Panc1 (cell line): ENCODE measurements around the gene ZDHHC1. TPM values are rescaled to one million over a fixed set of nuclear protein-coding genes. Genes with fewer than 3 reads are reported as not detected.

Source experiments
- ATAC-seq: fragments of 200-7000 bp; cut with Tn5 transposase; 2 replicates; pipeline ENCODE4 v1.9.1; 2020; ENCODE audit warnings: mild to moderate bottlenecking, moderate library complexity
- BruUV-seq: library from RNA; stranded (reverse); fragments of 400-500 nt; replicated peaks from 2 replicates; lab custom pipeline; 2021; lab: Mats Ljungman, UMichigan
- CTCF ChIA-PET: fragments of 300-600 bp; sonication (Branson Sonifier 250); formaldehyde crosslinking; loops from one replicate; lab custom pipeline; 2022; ENCODE audit warnings: antibody characterized with exemption; lab: Charles Lee
- POLR2A ChIA-PET: fragments of 300-600 bp; sonication (Branson Sonifier 250); formaldehyde crosslinking; loops from one replicate; lab custom pipeline; 2022; ENCODE audit warnings: antibody characterized with exemption; lab: Charles Lee
- DNase-seq: peaks from one replicate; pipeline ENCODE4 v3.0.0-alpha.2; 2010; ENCODE audit warnings: low read depth, low spot score
- H3K27ac ChIP-seq: 2 replicates; pipeline ENCODE4 v1.5.1; 2011; ENCODE audit warnings: mild to moderate bottlenecking, low read length, inconsistent platforms
- H3K27me3 ChIP-seq: fragments of 200-500 bp; sonication (Bioruptor generic); 2 replicates; pipeline ENCODE4 v1.6.0; 2014; ENCODE audit warnings: low read length, inconsistent platforms; ENCODE audit not compliant: control insufficient read depth, insufficient read depth
- H3K36me3 ChIP-seq: fragments of 200-500 bp; sonication (Bioruptor generic); 2 replicates; pipeline ENCODE4 v1.5.1; 2014; ENCODE audit warnings: inconsistent platforms, mild to moderate bottlenecking, low read length, moderate library complexity; ENCODE audit not compliant: control insufficient read depth, insufficient read depth
- H3K4me1 ChIP-seq: 2 replicates; pipeline ENCODE4 v1.5.1; 2011; ENCODE audit warnings: inconsistent platforms, mild to moderate bottlenecking, low read length, moderate library complexity; ENCODE audit not compliant: control insufficient read depth, insufficient read depth
- H3K4me3 ChIP-seq, 2 experiments: 2 replicates each; pipeline ENCODE4 v1.5.1; 2011 to 2012; ENCODE audit warnings: low read depth in 2 of 2, low read length in 2 of 2, mild to moderate bottlenecking in 2 of 2, inconsistent platforms in 1 of 2, moderate library complexity in 1 of 2
- H3K9me3 ChIP-seq: fragments of 200-500 bp; sonication (Bioruptor generic); 2 replicates; pipeline ENCODE4 v1.5.1; 2014; ENCODE audit warnings: low read depth, mild to moderate bottlenecking, inconsistent platforms, low read length, moderate library complexity; ENCODE audit not compliant: control insufficient read depth, insufficient read depth
- CTCF ChIP-seq: fragments of 450-650 bp; IDR thresholded peaks from 2 replicates; pipeline ENCODE4 v1.5.1; 2017; ENCODE audit warnings: mild to moderate bottlenecking
- POLR2AphosphoS5 ChIP-seq: IDR thresholded peaks from 2 replicates; pipeline ENCODE4 v1.6.1; 2012; ENCODE audit warnings: mild to moderate bottlenecking, low read depth, low read length, moderate library complexity
- REST ChIP-seq, 2 experiments: IDR thresholded peaks; 2 replicates each; pipeline ENCODE4 v1.6.1; 2011 to 2012; ENCODE audit warnings: low read depth in 2 of 2, control low read depth in 1 of 2, low read length in 1 of 2, mild to moderate bottlenecking in 1 of 2, moderate library complexity in 1 of 2; ENCODE audit not compliant: insufficient read depth in 1 of 2
- SIN3A ChIP-seq: IDR thresholded peaks from 2 replicates; pipeline ENCODE4 v1.6.1; 2012; ENCODE audit warnings: low read depth, mild to moderate bottlenecking, low read length, moderate library complexity, borderline replicate concordance; ENCODE audit not compliant: insufficient read depth
- TCF7L2 ChIP-seq: IDR thresholded peaks from 2 replicates; pipeline ENCODE4 v1.6.1; 2011; ENCODE audit warnings: mild to moderate bottlenecking, low read depth, low read length, inconsistent platforms
- in situ Hi-C: cut with HindIII; loops from 2 replicates; pipeline ENCODE4 v1.10.0; 2016; ENCODE audit warnings: low sequenced_read_pairs, low pct_unique_long_range_greater_than_20kb
- intact Hi-C: fragments of 100-400 bp; cut with micrococcal nuclease; formaldehyde crosslinking; loops from one replicate; pipeline ENCODE4 v1.10.0; 2022; ENCODE audit not compliant: unreplicated experiment
- total RNA-seq: library from RNA; stranded (reverse); gene quantifications from one replicate; pipeline ENCODE4 v1.2.1, GENCODE V29; 2021; ENCODE audit not compliant: unreplicated experiment

Gene ZDHHC1
- total RNA-seq, 1 experiment from 2014 or later: 7.8 TPM

- CTCF ChIA-PET: no interaction called here
- no TSS peak for BruUV-seq
- in situ Hi-C loops: no loop called here
- no peaks in the 10 kb centered on the region for H3K4me1 ChIP-seq
- H3K27ac ChIP-seq: no peak overlapping the region
- DNase-seq: no peak
- no peak for ATAC-seq
- H3K36me3 ChIP-seq: no peaks in the 10 kb centered on the region
- no peaks in the 10 kb centered on the region for H3K9me3 ChIP-seq
- H3K4me3 ChIP-seq: no peak overlapping the region
- TF ChIP-seq POLR2AphosphoS5 (no peak), TCF7L2 (no peak)
- no peaks in the 10 kb centered on the region for H3K27me3 ChIP-seq
- intact Hi-C loops: no loop called here
- POLR2A ChIA-PET: no interaction called here
These were observed 25.6 kb upstream of the ZDHHC1 start for GRCh38 chr16:67441907-67442306.

- no peak for DNase-seq
- intact Hi-C loops: no loop called here
- in situ Hi-C loops: no loop called here
- no peak for ATAC-seq
- POLR2A ChIA-PET: no interaction called here
- H3K4me3 ChIP-seq: no peak overlapping the region
- H3K27me3 ChIP-seq: no peaks in the 10 kb centered on the region
- CTCF ChIA-PET: no interaction called here
- TF ChIP-seq REST (IDR thresholded peaks at IDR 0.05; ENCODE audit: insufficient read depth in 1 of 2, low read depth in 2 of 2, low read length in 1 of 2) (no peak), POLR2AphosphoS5 (no peak), CTCF (no peak)
- no TSS peak for BruUV-seq
- no peaks in the 10 kb centered on the region for H3K36me3 ChIP-seq
- no peaks in the 10 kb centered on the region for H3K4me1 ChIP-seq
- H3K27ac ChIP-seq: no peak overlapping the region
- no peaks in the 10 kb centered on the region for H3K9me3 ChIP-seq
These were observed 25.0 kb upstream of the ZDHHC1 start for GRCh38 chr16:67441271-67441753.

- CTCF ChIA-PET: interaction anchor here (0.6 to 1.1 kb wide), 2 partner anchors 43 to 55 kb away, joined by 4 to 14 read pairs; no protein-coding TSS in a partner anchor
- in situ Hi-C loops: no loop called here
These were observed 22.6 kb upstream of the ZDHHC1 start for GRCh38 chr16:67438824-67439393.

More at GRCh38 chr16:67438824-67439393, 22.6 kb upstream of the ZDHHC1 start:
- no peak for ATAC-seq
- BruUV-seq: no TSS peak
- intact Hi-C loops: no loop called here
- Histone ChIP-seq H3K27ac (no peak overlapping the region), H3K4me3 (no peak overlapping the region), H3K4me1 (no peaks in the 10 kb centered on the region), H3K27me3 (no peaks in the 10 kb centered on the region), H3K9me3 (no peaks in the 10 kb centered on the region), H3K36me3 (no peaks in the 10 kb centered on the region)
- TF ChIP-seq POLR2AphosphoS5 (no peak), TCF7L2 (no peak), SIN3A (no peak), REST (IDR thresholded peaks at IDR 0.05; ENCODE audit: insufficient read depth in 1 of 2, low read depth in 2 of 2, low read length in 1 of 2) (no peak), CTCF (no peak)
- POLR2A ChIA-PET: no interaction called here
- DNase-seq: no peak
